Gastroesophageal sphincter (tissue), 4 donors: Measurements from ENCODE around the gene HGFAC. TPM values are rescaled to one million over a fixed set of nuclear protein-coding genes. Genes with fewer than 3 reads are reported as not detected.

Source experiments
- ATAC-seq: fragments of 150-250 bp; one replicate; pipeline ENCODE4 v1.9.1; 2016; ENCODE audit warnings: mild to moderate bottlenecking, moderate library complexity
- H3K27ac ChIP-seq, 4 donors: fragments of 200-600 bp; sonication (generic) in 3 of 4; 1 replicate in 3 of 4; 2 replicates in 1 of 4; pipeline ENCODE4 v1.5.1; 2016 to 2019
- H3K27me3 ChIP-seq: fragments of 200-600 bp; sonication (generic); one replicate; pipeline ENCODE4 v1.5.1; 2019
- H3K36me3 ChIP-seq, 2 donors: fragments of 200-600 bp; sonication (generic); one replicate each; pipeline ENCODE4 v1.5.1; 2019; ENCODE audit warnings: control low read depth in 1 of 2
- H3K4me1 ChIP-seq, 3 donors: fragments of 200-600 bp; sonication (generic); 1 replicate in 2 of 3; 2 replicates in 1 of 3; pipeline ENCODE4 v1.5.1; 2016 to 2019; ENCODE audit warnings: control low read depth in 2 of 3
- H3K4me3 ChIP-seq, 2 donors: fragments of 200-600 bp; sonication (generic); one replicate each; pipeline ENCODE4 v1.5.1; 2019; ENCODE audit warnings: mild to moderate bottlenecking in 1 of 2, moderate library complexity in 1 of 2
- H3K9me3 ChIP-seq, 3 donors: fragments of 200-600 bp; sonication (generic); one replicate each; pipeline ENCODE4 v1.5.1; 2017 to 2019; ENCODE audit warnings: control low read depth in 2 of 3
- CTCF ChIP-seq, 4 experiments: fragments of 200-600 bp in 2 of 4; fragments of 450-650 bp in 2 of 4; sonication (generic) in 1 of 4; IDR thresholded peaks; one replicate each; pipeline ENCODE4 v1.5.1; 2017 to 2019; ENCODE audit warnings: antibody characterized with exemption in 4 of 4, mild to moderate bottlenecking in 2 of 4, moderate library complexity in 2 of 4
- EP300 ChIP-seq: sonication (generic); formaldehyde crosslinking; IDR thresholded peaks from one replicate; pipeline ENCODE4 v1.6.1; 2017; ENCODE audit warnings: antibody characterized with exemption, mild to moderate bottlenecking
- POLR2A ChIP-seq, 2 donors: fragments of 450-650 bp; IDR thresholded peaks; one replicate each; pipeline ENCODE4 v1.6.1; 2017; ENCODE audit warnings: antibody characterized with exemption in 2 of 2, mild to moderate bottlenecking in 2 of 2, moderate library complexity in 1 of 2
- POLR2AphosphoS5 ChIP-seq: sonication (generic); formaldehyde crosslinking; IDR thresholded peaks from one replicate; pipeline ENCODE4 v1.6.1; 2017; ENCODE audit warnings: antibody characterized with exemption
- WGBS, 2 donors: methylation state at CpG; one replicate each; pipeline ENCODE4 v1.1.5; 2018; ENCODE audit warnings: low coverage in 1 of 2; 5-methylcytosine and 5-hydroxymethylcytosine counted together
- total RNA-seq, 4 donors: library from RNA; depleted of rRNA; stranded (reverse); fragments of >200 nt; gene quantifications; one replicate each; pipeline ENCODE4 v1.1.0, GENCODE V29; 2016

Gene HGFAC
- total RNA-seq, 4 donors from 2014 or later = 0.13 to 1.8 (median 0.62) TPM; not detected in 1

- no peak for ATAC-seq
- Histone ChIP-seq H3K4me1 (peaks cover 0 to 5% (median 0%) of the 10 kb centered on the region in 3 donors), H3K27ac (no peak overlapping the region), H3K36me3 (no peaks in the 10 kb centered on the region), H3K27me3 (no peaks in the 10 kb centered on the region), H3K4me3 (no peak overlapping the region), H3K9me3 (no peaks in the 10 kb centered on the region)
- WGBS, 2 donors = 74 to 84% methylated on average over 8 to 15 of the region's 30 CpGs
- no peak for TF ChIP-seq EP300
- TF ChIP-seq POLR2AphosphoS5 = no peak
- no peak for TF ChIP-seq CTCF (IDR thresholded peaks at IDR 0.05)
- no peak for TF ChIP-seq POLR2A (IDR thresholded peaks at IDR 0.05)
These were observed 34.5 kb upstream of the HGFAC start for GRCh38 chr4:3407171-3407771.

- Histone ChIP-seq H3K9me3 (no peaks in the 10 kb centered on the region), H3K4me1 (peaks cover 0 to 2% (median 0%) of the 10 kb centered on the region in 3 donors), H3K4me3 (no peak overlapping the region), H3K36me3 (no peaks in the 10 kb centered on the region), H3K27ac (no peak overlapping the region), H3K27me3 (no peaks in the 10 kb centered on the region)
- TF ChIP-seq POLR2AphosphoS5 = no peak
- no peak for TF ChIP-seq POLR2A (IDR thresholded peaks at IDR 0.05)
- TF ChIP-seq EP300 = no peak
- no peak for TF ChIP-seq CTCF (IDR thresholded peaks at IDR 0.05)
- no peak for ATAC-seq
- 86 to 89% methylated on average over 14 to 22 of the region's 26 CpGs for WGBS, 2 donors
These were observed 33.6 kb upstream of the HGFAC start for GRCh38 chr4:3407930-3408792.

- no peaks in the 10 kb centered on the region for H3K36me3 ChIP-seq
- no peak overlapping the region for H3K27ac ChIP-seq
- no peaks in the 10 kb centered on the region for H3K9me3 ChIP-seq
- H3K4me3 ChIP-seq = no peak overlapping the region
- 92 to 100% methylated on average over 2 to 5 of the region's 8 CpGs for WGBS, 2 donors
- ATAC-seq = no peak
- TF ChIP-seq POLR2A (IDR thresholded peaks at IDR 0.05) (no peak), CTCF (IDR thresholded peaks at IDR 0.05) (no peak), POLR2AphosphoS5 (no peak), EP300 (no peak)
- H3K4me1 ChIP-seq = no peaks in the 10 kb centered on the region
- no peaks in the 10 kb centered on the region for H3K27me3 ChIP-seq
These were observed 32.9 kb upstream of the HGFAC start for GRCh38 chr4:3408793-3409330.

- no peak for ATAC-seq
- 76 to 90% methylated on average over 5 to 13 of the region's 15 CpGs for WGBS, 2 donors
- no peak overlapping the region for H3K4me3 ChIP-seq
- H3K4me1 ChIP-seq = no peaks in the 10 kb centered on the region
- no peaks in the 10 kb centered on the region for H3K9me3 ChIP-seq
- peaks cover 0 to 4% of the 10 kb centered on the region in 2 donors for H3K36me3 ChIP-seq
- H3K27ac ChIP-seq = no peak overlapping the region
- no peaks in the 10 kb centered on the region for H3K27me3 ChIP-seq
- TF ChIP-seq CTCF (IDR thresholded peaks at IDR 0.05) (no peak), EP300 (no peak), POLR2A (IDR thresholded peaks at IDR 0.05) (no peak), POLR2AphosphoS5 (no peak)
These were observed 32.1 kb upstream of the HGFAC start for GRCh38 chr4:3409571-3410091.
